ENCODE results near the gene FAM120A.
A peak's percentile ranks its signal among the peaks of the same experiment; 100 is the strongest.

Gene FAM120A

DNA sequence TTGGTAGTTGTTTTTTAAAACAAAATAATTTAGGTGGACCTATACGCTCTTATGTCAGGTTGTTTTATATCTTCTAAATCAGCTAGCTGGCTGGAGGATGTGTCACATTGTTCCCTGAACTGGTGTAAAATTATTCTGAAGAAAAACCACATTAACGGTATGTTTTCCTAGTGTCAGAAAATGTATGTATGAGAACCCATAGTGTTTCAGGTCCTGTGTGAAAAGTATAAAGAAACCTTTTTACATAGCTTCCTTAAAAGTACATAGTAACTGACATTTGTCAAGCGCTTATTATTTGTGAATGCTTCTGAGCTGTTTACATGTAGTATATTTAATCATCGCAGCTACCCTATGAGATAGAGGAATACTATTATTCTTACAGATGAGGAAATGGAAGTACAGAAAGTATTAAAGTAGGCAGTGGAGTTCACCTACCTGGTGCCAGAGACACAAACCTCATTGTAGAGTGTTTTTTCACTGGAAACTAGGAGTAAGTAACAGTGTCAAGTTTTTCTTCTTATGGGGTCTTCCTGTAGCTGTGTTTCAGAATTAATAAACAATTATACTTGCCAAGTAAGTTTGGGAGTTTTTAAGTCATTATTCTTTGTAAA is 12.3 kb downstream of the FAM120A start:
- H3K4me1 ChIP-seq (ENCODE audit: control insufficient read depth, insufficient read depth, low read length): peaks cover 26% of the 10 kb centered on the region
- DNase-seq (ENCODE audit: low read depth): no peak
- no peak overlapping the region for H3K9ac ChIP-seq (ENCODE audit: low read length)
- no peaks in the 10 kb centered on the region for H3K36me3 ChIP-seq (ENCODE audit: control insufficient read depth, insufficient read depth, low read length, severe bottlenecking)
- no peaks in the 10 kb centered on the region for H3K9me3 ChIP-seq (ENCODE audit: control insufficient read depth, low read length)
- H3K4me3 ChIP-seq (ENCODE audit: low read length): no peak overlapping the region
- H3K27me3 ChIP-seq (replicated peaks; ENCODE audit: control insufficient read depth, insufficient read depth, low read length): no peaks in the 10 kb centered on the region

DNA sequence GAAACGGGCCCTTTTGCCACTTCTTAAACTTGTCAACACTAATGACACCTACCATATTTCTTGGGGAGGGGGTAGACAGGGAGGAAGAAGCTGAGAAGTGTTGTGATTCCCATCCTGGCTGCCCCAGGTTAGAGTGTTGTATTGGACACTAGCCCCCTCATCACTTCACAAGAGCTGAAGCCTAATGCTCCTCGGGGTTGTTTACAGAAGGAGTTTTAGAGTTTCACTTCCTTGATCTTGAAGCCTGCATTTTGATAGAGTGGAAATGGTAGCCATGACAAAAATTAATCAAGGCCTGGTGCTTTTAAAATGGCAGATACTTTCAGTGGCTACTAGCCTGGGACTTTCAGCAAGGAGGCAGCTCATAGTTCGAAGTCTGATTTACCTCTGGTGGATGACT is 12.9 kb downstream of the FAM120A start:
- no peak overlapping the region for H3K4me3 ChIP-seq (ENCODE audit: low read length)
- peaks cover 26% of the 10 kb centered on the region for H3K4me1 ChIP-seq (ENCODE audit: control insufficient read depth, insufficient read depth, low read length)
- H3K27me3 ChIP-seq (replicated peaks; ENCODE audit: control insufficient read depth, insufficient read depth, low read length): no peaks in the 10 kb centered on the region
- H3K9me3 ChIP-seq (ENCODE audit: control insufficient read depth, low read length): no peaks in the 10 kb centered on the region
- DNase-seq (ENCODE audit: low read depth): no peak
- H3K36me3 ChIP-seq (ENCODE audit: control insufficient read depth, insufficient read depth, low read length, severe bottlenecking): no peaks in the 10 kb centered on the region
- no peak overlapping the region for H3K9ac ChIP-seq (ENCODE audit: low read length)

DNA sequence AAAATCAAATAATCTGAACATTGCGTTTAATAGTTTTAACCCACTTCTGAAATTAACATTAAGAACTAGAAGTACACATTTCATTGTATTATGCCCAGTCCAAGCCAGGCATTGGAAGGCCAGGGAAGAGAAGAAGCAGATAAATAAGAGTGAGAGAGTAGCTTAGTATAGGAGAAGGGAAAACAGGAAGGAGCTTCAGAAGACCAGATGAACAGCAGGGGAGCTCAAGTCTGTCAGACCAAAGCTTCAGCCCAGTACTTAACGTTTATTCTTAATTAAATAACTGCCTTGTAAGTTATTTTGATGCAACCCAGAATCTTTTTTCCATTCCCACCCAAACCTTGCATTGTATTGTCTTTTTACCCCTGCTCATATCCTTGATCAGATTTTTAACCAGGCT is 13.4 kb downstream of the FAM120A start:
- Histone ChIP-seq H3K36me3 (ENCODE audit: control insufficient read depth, insufficient read depth, low read length, severe bottlenecking) (no peaks in the 10 kb centered on the region), H3K9me3 (ENCODE audit: control insufficient read depth, low read length) (no peaks in the 10 kb centered on the region), H3K4me1 (ENCODE audit: control insufficient read depth, insufficient read depth, low read length) (peaks cover 26% of the 10 kb centered on the region), H3K4me3 (ENCODE audit: low read length) (no peak overlapping the region), H3K9ac (ENCODE audit: low read length) (no peak overlapping the region), H3K27me3 (replicated peaks; ENCODE audit: control insufficient read depth, insufficient read depth, low read length) (no peaks in the 10 kb centered on the region)
- DNase-seq (ENCODE audit: low read depth): no peak

DNA sequence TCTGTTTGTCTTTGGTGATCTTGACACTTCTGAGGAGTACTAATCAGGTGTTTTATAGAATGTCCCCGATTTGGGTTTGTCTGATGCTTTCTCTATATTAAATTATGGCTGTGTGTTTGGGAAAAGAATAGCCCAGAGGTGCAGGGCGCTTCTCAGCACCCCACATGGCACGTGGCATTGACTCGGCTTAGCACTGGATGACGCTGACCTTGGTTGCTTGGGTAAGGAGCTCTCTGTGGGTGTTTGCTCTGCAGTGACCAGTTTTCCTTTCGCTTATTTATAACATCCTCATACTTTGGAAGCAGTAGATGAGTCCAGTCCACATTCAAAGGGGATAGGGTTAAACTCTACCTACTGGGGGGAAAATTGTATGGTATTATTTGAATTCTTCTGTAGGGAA is 14.4 kb downstream of the FAM120A start:
- Histone ChIP-seq H3K36me3 (ENCODE audit: control insufficient read depth, insufficient read depth, low read length, severe bottlenecking) (no peaks in the 10 kb centered on the region), H3K4me1 (ENCODE audit: control insufficient read depth, insufficient read depth, low read length) (peaks cover 30% of the 10 kb centered on the region), H3K9ac (ENCODE audit: low read length) (no peak overlapping the region), H3K4me3 (ENCODE audit: low read length) (no peak overlapping the region), H3K9me3 (ENCODE audit: control insufficient read depth, low read length) (no peaks in the 10 kb centered on the region), H3K27me3 (replicated peaks; ENCODE audit: control insufficient read depth, insufficient read depth, low read length) (no peaks in the 10 kb centered on the region)
- no peak for DNase-seq (ENCODE audit: low read depth)

DNA sequence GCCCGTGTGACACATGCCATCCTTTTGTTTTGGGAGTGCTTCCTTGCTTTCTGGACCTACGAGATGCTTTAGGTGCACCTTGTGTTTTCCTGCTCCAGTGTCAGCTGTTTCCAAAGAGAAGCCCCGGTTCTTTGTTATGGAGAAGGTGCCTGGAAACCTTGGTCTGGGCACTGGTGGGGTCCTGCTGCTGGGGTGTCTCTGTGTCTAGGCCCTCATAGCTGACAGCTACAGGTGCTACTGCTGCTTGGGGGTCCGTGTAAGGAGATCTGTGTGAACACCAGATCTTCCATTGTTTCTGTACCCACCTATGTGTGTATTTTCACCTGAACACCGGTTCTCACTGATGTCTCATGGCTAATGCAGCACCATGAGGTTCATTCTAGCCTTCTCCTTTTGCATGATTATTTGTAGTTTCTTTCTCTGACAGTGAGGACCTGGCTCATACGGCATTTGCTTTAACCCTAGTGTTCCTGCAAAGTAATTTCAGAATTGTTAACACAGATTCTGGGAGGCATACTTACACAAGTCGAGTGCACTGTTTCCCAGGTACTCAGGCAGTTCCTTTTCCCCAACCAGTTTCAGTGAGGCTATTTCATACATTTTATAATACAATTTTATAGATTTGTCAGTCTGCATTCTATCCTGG is 15.1 kb downstream of the FAM120A start:
- Histone ChIP-seq H3K4me1 (ENCODE audit: control insufficient read depth, insufficient read depth, low read length) (peaks cover 37% of the 10 kb centered on the region), H3K36me3 (ENCODE audit: control insufficient read depth, insufficient read depth, low read length, severe bottlenecking) (no peaks in the 10 kb centered on the region), H3K9ac (ENCODE audit: low read length) (no peak overlapping the region), H3K9me3 (ENCODE audit: control insufficient read depth, low read length) (no peaks in the 10 kb centered on the region), H3K27me3 (replicated peaks; ENCODE audit: control insufficient read depth, insufficient read depth, low read length) (no peaks in the 10 kb centered on the region), H3K4me3 (ENCODE audit: low read length) (no peak overlapping the region)
- DNase-seq (ENCODE audit: low read depth): no peak

DNA sequence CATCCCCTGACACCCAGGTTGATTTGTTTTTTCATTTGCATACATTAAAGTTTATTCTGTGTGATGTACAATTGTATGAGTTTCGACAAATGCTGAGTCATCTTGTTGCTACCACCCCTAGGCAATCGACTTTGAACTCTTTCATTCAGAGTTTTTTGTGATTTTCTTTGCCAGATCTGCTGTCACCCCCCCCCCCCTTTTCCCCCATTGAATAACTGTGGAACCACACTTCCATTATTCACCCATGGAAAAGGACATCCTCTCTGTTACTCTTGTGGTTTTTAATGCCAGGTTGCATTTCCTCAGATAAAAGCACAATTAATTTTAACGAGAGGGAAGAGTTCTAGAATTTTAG is 15.6 kb downstream of the FAM120A start:
- Histone ChIP-seq H3K36me3 (ENCODE audit: control insufficient read depth, insufficient read depth, low read length, severe bottlenecking) (no peaks in the 10 kb centered on the region), H3K4me1 (ENCODE audit: control insufficient read depth, insufficient read depth, low read length) (peaks cover 35% of the 10 kb centered on the region), H3K9me3 (ENCODE audit: control insufficient read depth, low read length) (no peaks in the 10 kb centered on the region), H3K9ac (ENCODE audit: low read length) (no peak overlapping the region), H3K27me3 (replicated peaks; ENCODE audit: control insufficient read depth, insufficient read depth, low read length) (no peaks in the 10 kb centered on the region), H3K4me3 (ENCODE audit: low read length) (no peak overlapping the region)
- DNase-seq (ENCODE audit: low read depth): no peak

DNA sequence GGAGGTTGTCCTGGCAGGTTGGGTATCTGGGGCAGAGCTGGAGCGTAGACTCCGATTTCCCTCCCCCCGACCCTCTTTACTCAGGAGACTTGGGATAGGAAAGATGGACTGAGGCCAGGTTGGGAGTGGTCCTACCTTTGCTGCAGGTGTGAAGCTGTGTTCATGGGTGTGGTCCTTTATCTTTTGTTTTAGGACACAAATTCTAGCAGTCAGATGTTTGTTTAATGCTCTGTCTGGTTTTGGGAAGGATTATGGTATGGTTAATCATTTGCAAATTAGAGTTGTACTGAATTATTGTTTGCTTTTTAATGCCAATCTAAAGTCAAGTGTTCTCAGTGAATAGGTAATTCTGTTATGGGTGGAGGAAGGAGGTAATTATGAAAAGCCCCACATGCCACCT is 16.0 kb downstream of the FAM120A start:
- no peaks in the 10 kb centered on the region for H3K27me3 ChIP-seq (replicated peaks; ENCODE audit: control insufficient read depth, insufficient read depth, low read length)
- peaks cover 4% of the 10 kb centered on the region for H3K36me3 ChIP-seq (ENCODE audit: control insufficient read depth, insufficient read depth, low read length, severe bottlenecking)
- no peak overlapping the region for H3K9ac ChIP-seq (ENCODE audit: low read length)
- no peak for DNase-seq (ENCODE audit: low read depth)
- H3K4me1 ChIP-seq (ENCODE audit: control insufficient read depth, insufficient read depth, low read length): peaks cover 33% of the 10 kb centered on the region
- no peak overlapping the region for H3K4me3 ChIP-seq (ENCODE audit: low read length)
- H3K9me3 ChIP-seq (ENCODE audit: control insufficient read depth, low read length): no peaks in the 10 kb centered on the region

DNA sequence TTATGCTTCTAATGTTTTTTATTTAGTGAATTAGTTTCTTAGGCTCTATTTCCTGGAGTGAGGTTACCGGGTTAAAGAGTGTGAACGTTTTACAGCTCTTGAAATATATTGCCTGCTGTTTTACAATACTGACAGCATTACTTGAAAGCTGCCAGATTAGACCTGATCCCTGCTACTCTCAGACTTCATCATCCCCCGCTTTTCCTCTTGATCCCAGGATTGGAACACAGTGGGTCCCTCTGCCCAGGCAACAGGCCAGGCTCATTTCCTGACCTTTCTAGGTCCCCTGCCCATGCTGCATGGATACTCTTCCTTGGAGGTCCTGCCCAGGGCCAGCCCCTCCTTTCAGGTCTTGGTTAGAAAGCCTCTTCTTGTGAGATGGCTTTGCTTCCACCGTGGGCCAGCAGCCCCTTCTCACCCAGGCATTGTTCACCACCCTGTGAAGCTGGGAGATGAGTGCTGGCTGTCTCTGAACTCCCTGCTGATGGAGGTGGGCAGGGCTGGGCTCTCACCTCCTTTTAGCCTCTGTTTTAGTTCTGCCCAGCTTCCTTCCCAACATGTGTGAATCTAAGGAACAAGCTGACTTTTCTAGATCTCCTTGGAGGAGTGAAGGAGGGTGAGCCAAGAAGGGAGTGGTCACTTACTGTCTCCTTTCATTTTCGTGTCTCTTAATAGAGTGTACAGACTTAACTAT is 17.4 kb downstream of the FAM120A start:
- peak overlapping the region; percentile 50 for H3K9ac ChIP-seq (ENCODE audit: low read length)
- peak overlapping the region; percentile 64 for H3K4me3 ChIP-seq (ENCODE audit: low read length)
- H3K9me3 ChIP-seq (ENCODE audit: control insufficient read depth, low read length): no peaks in the 10 kb centered on the region
- peaks cover 4% of the 10 kb centered on the region for H3K36me3 ChIP-seq (ENCODE audit: control insufficient read depth, insufficient read depth, low read length, severe bottlenecking)
- peak; percentile 61 for DNase-seq (ENCODE audit: low read depth)
- peaks cover 44% of the 10 kb centered on the region for H3K4me1 ChIP-seq (ENCODE audit: control insufficient read depth, insufficient read depth, low read length)
- H3K27me3 ChIP-seq (replicated peaks; ENCODE audit: control insufficient read depth, insufficient read depth, low read length): no peaks in the 10 kb centered on the region

DNA sequence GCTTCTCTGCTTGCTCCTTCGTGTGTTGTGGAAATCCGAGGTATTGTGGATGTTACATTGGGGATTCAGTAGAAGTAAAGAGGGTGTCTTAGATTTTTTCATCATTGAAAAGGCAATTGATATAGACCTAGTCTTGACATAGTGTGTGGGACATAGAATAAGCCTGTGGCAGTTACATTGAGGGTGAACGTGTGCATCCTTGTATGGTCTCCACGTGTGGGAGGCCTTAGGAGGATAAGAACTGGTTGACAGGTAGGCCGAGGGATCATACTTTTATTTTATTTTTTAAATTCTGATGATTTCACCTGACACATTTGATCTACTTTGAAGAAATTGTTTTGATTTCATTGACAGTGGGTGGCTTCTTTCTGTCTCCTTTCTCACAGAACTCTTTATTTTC is 18.9 kb downstream of the FAM120A start:
- Histone ChIP-seq H3K9ac (ENCODE audit: low read length) (no peak overlapping the region), H3K36me3 (ENCODE audit: control insufficient read depth, insufficient read depth, low read length, severe bottlenecking) (peaks cover 4% of the 10 kb centered on the region), H3K9me3 (ENCODE audit: control insufficient read depth, low read length) (no peaks in the 10 kb centered on the region), H3K4me1 (ENCODE audit: control insufficient read depth, insufficient read depth, low read length) (peaks cover 47% of the 10 kb centered on the region), H3K4me3 (ENCODE audit: low read length) (no peak overlapping the region), H3K27me3 (replicated peaks; ENCODE audit: control insufficient read depth, insufficient read depth, low read length) (no peaks in the 10 kb centered on the region)
- DNase-seq (ENCODE audit: low read depth): no peak

DNA sequence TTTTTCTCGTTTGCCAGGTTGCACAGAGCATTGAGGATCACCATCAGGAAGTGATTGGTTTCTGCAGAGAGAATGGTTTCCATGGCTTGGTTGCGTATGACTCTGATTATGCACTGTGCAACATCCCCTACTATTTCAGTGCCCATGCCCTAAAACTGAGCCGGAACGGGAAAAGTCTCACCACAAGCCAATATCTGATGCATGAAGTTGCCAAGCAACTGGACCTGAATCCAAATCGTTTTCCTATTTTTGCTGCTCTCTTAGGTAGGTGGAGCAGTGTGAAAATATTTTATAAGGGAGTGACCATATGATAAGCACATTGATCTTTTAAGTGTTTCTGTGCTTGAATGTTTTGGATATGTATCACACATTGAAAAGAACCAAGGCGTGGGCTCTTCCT is 19.6 kb downstream of the FAM120A start:
- no peaks in the 10 kb centered on the region for H3K27me3 ChIP-seq (replicated peaks; ENCODE audit: control insufficient read depth, insufficient read depth, low read length)
- no peak for DNase-seq (ENCODE audit: low read depth)
- no peak overlapping the region for H3K4me3 ChIP-seq (ENCODE audit: low read length)
- no peaks in the 10 kb centered on the region for H3K9me3 ChIP-seq (ENCODE audit: control insufficient read depth, low read length)
- H3K9ac ChIP-seq (ENCODE audit: low read length): no peak overlapping the region
- H3K36me3 ChIP-seq (ENCODE audit: control insufficient read depth, insufficient read depth, low read length, severe bottlenecking): peaks cover 7% of the 10 kb centered on the region
- H3K4me1 ChIP-seq (ENCODE audit: control insufficient read depth, insufficient read depth, low read length): peaks cover 53% of the 10 kb centered on the region

DNA sequence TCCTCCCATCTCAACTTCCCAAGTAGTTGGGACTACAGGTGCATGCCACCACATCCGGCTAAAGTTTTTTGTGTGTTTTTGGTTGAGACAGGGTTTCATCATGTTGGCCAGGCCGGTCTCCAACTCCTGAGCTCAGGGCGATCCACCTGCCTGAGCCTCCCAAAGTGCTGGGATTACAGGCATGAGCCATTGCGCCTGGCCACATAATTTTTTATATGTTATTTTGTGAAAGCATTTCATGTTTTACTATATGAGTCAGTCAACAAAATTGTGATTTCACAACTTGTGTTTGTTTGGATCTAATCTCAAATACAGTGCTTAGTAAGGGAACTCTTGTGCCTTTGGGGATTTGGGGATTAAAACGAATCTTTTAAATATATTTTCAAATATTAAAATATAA is 21.9 kb downstream of the FAM120A start:
- no peaks in the 10 kb centered on the region for H3K9me3 ChIP-seq (ENCODE audit: control insufficient read depth, low read length)
- H3K4me1 ChIP-seq (ENCODE audit: control insufficient read depth, insufficient read depth, low read length): peaks cover 51% of the 10 kb centered on the region
- no peak overlapping the region for H3K4me3 ChIP-seq (ENCODE audit: low read length)
- H3K27me3 ChIP-seq (replicated peaks; ENCODE audit: control insufficient read depth, insufficient read depth, low read length): no peaks in the 10 kb centered on the region
- peak; percentile 82 for DNase-seq (ENCODE audit: low read depth)
- no peak overlapping the region for H3K9ac ChIP-seq (ENCODE audit: low read length)
- H3K36me3 ChIP-seq (ENCODE audit: control insufficient read depth, insufficient read depth, low read length, severe bottlenecking): peaks cover 12% of the 10 kb centered on the region

Measured in adipocyte (in vitro differentiated cells).